HG03354 (cell line): ENCODE results near the gene ADGRG3.

ENCODE experiments used
- ATAC-seq: cut with Tn5 transposase; IDR thresholded peaks from one replicate; pipeline ENCODE4 v1.9.1; 2021; ENCODE audit warnings: mild to moderate bottlenecking; ENCODE audit not compliant: unreplicated experiment, poor library complexity, severe bottlenecking

Gene ADGRG3

GRCh38 chr16:57645169-57645568, 22.9 kb upstream of the ADGRG3 start:
- no peak for ATAC-seq

- ATAC-seq: no peak
Measured at GRCh38 chr16:57645691-57646387, 22.3 kb upstream of the ADGRG3 start.

- no peak for ATAC-seq
Measured at GRCh38 chr16:57646388-57647039, 21.6 kb upstream of the ADGRG3 start.

GRCh38 chr16:57647136-57647875, 20.8 kb upstream of the ADGRG3 start:
- ATAC-seq: no peak

GRCh38 chr16:57648125-57648524, 20.0 kb upstream of the ADGRG3 start:
- no peak for ATAC-seq

- peak; percentile 71 for ATAC-seq
Measured at GRCh38 chr16:57648581-57649442, 19.3 kb upstream of the ADGRG3 start.

GRCh38 chr16:57649443-57649751, 18.7 kb upstream of the ADGRG3 start:
- ATAC-seq: no peak

- no peak for ATAC-seq
Measured at GRCh38 chr16:57649846-57650245, 18.3 kb upstream of the ADGRG3 start.

GRCh38 chr16:57651344-57652333, 16.5 kb upstream of the ADGRG3 start:
- no peak for ATAC-seq

GRCh38 chr16:57652695-57653471, 15.2 kb upstream of the ADGRG3 start:
- ATAC-seq: no peak

- no peak for ATAC-seq
Measured at GRCh38 chr16:57653936-57654335, 14.2 kb upstream of the ADGRG3 start.

GRCh38 chr16:57656342-57656955, 11.7 kb upstream of the ADGRG3 start:
- no peak for ATAC-seq

GRCh38 chr16:57657228-57657627, 10.9 kb upstream of the ADGRG3 start:
- no peak for ATAC-seq

GRCh38 chr16:57658130-57658877, 9.8 kb upstream of the ADGRG3 start:
- no peak for ATAC-seq

GRCh38 chr16:57658878-57659674, 9.0 kb upstream of the ADGRG3 start:
- no peak for ATAC-seq

- no peak for ATAC-seq
Measured at GRCh38 chr16:57660715-57661463, 7.2 kb upstream of the ADGRG3 start.
